Stimulated activated naive CD4-positive, alpha-beta T cell (primary cell): ENCODE measurements around the gene RPL6.

Source experiments
- DNase-seq, 6 experiments: peaks; one replicate each; lab custom pipeline; 2025; lab: John Stamatoyannopoulos, UW

Gene RPL6

DNA sequence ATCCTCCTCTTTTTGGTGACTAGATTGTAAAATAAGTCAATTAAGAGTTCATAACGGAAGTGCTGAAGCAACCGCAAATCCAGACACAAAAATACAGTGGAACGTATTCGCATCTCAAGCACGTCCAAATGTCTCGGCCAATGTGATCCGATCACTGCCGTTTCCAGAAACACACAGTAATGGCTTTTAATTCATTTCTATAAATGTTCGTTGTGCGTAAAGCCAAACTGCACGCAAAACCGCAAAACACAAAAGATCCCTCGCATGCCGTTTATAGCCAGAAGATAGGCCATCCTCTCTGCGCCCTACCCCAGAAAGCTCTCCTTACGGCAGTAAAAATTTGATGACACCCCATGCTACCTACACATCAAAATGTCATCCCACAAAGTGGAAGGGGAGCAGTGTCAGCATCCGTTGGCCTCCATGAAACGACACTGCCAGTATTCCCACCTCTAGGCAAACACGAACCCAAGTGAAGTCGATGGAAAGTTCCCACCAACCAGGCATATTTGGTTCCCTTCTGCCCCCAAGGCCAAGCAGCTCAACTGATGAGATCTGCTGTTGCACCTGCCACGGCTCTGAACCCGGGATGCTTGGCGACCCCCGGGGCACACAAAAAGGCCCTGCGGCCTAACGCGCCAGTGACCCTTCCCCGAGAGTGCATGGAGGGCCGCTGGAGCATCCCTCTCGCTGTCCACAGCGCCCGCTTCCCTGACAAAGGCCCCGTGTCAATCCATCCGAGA is 28.6 kb downstream of the RPL6 start:
- DNase-seq: no peak

DNA sequence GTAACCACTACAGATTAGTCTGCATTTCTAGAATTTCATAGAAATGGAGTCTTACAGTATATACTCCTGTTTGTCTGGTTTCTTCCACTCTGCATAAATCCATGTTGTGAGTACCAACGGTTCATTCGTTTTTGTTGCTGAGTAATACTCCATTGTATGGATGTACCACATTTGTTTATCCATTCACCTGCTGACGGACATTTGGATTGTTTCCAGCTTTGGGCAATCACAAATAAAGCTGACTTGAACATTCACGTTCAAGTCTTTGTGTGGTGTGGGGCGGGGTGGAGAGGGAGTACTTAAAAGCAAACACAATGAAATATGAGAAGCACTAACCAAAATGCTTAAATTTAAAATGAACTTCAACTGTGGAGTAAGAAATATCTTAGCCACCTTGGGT is 34.3 kb downstream of the RPL6 start:
- no peak for DNase-seq

DNA sequence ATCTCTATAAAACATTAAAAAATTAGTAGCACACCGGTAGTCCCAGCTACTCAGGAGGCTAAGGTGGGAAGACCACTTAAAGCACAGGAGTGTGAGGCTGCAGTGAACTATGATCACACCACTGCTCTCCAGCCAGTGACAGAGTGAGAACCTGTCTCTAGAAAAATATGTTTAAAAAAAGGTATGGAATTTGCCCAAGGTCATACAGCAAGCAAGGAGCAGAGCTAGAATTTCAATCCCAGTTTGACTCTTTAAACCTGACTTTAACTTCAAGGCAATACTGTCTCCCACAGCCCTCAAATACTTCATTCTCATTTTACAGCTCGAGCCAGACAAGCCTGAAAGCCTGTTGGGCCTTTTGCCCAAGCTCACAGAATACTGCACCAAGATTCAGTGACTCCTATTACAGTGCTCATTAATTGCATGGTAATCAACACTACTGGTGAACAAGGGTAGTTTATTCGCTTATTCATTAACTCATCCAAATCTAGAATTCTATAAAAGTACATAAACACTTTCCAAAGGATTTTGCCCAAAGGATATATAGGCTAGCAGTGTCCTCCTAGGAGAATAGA is 35.2 kb downstream of the RPL6 start:
- no peak for DNase-seq

DNA sequence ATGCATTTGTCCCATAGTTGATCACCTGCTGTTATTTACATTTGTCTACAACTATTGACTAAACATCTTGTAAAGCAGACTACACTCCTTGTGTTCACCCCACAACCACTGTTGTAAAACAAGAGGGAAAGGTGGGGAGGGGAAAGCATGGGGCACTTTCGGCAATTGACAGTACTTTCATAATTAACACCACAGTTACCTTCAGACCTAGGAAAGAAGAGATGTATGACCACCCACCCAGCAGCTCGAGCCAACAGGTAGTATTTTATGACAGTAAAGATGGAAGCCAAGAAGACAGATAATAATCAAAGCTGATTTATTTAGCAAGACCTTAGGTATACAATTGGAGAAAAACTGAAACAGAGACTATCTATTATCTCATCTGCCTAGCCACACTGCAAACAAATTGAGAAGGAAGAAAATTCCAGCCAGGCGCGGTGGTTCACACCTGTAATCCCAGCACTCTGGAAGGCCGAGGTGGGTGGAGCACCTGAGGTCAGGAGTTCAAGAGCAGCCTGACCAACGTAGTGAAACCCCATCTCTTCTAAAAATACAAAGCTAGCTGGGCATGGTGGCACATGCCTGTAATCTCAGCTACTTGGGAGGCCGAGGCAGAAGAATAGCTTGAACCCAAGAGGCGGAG is 38.4 kb downstream of the RPL6 start:
- no peak for DNase-seq

DNA sequence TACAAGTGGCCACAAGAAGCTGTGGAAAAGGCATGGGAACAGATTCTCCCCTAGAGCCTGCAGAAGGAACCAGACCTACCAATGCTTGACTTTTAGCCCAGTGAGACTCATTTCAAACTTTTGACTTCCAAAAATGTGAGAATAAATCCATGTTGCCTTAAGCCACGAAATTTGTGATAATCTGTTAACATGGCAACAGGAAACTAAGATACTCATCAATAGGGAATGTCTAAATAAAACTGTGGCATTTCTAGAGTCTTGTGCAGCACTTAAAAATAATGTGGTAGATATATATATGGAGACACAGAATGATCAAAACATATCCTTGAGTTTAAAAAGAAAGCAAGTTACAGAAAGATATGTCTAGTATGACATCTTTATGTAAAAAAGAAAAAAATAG is 39.2 kb downstream of the RPL6 start:
- DNase-seq: no peak

DNA sequence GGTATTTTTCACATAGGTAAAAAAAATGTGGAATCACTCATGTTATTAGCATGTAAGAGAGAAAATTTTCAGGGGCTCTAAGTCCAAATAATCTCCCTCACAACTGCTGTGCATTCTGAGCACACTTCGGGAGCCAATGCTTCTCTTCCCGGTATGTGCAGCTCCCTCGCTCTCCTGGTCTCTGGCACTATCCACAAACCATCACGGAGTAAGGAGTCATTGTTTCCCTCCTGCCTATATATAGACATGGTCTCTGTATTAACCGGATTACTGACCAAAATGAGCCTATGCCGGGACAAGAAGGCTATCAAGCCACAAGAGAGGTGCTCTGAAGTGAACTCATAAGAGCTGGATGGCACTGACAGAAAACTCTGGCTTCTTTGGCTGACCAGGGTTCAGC is 40.5 kb downstream of the RPL6 start:
- DNase-seq: no peak

DNA sequence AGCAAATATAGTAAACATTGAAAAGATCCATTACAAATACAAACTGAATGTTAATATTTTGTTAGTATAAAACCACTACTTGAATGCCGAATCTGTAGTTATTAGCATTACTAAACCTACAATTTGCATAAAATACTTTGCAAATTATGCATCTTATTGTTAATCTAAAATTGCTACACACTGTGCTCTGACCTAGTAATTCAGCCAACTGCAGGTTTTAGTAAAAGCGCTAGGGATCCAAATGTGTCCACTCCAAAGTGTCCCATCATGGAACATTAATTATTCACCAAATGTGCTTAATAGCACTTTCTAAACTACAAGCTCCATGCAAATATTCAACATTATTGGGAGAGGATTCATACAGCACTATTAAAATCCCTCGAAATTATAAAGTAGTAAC is 41.4 kb downstream of the RPL6 start:
- DNase-seq: no peak

DNA sequence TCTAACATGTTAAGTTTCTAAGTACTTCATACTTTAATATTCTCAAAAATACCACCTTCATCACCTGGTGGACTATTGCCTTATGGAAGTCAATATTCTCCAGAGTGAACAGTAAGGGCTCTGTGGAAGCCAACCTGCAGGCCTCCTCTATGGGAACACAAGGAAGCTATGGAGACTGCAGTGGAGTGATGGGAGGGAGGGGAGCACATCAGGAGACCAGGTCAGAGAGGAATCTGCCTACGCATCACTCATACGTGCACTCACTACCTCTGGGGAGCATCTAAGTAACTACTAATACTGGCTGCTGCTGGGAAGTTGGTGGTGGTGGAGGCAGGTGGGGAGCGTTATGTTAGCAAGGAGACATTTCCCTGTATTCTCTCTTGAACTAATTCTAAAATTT is 47.1 kb downstream of the RPL6 start:
- DNase-seq: no peak

DNA sequence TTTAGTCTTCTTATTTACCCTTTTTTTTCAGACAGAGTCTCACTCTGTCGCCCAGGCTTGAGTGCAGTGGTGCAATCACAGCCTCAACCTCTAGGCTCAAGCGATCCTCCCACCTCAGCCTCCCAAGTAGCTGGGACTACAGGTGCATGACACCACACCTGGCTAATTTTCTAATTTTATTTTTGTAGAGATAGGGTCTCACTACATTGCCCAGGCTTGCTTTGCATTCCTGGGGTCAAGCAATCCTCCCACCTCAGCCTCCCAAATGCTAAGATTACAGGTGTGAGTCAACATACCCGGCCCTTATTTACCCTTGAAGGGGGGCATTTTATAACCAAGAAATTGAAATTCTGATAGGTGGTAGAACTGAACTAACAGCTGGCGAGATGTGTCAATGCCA is 48.1 kb downstream of the RPL6 start:
- DNase-seq: no peak

DNA sequence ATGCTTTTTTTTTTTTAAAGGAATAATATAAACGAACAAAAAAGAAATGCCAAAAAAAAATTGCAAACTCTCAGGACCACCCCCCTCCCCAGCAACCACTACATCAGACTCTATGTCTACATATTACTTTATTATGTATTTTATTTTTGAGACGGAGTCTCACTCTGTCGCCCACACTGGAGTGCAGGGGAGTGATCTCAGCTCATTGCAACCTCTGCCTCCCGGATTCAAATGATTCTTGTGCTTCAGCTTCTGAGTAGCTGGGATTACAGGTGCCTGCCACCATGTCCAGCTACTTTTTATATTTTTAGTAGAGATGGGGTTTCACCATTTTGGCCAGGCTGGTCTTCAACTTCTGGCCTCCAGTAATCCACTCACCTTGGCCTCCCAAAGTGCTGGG is 50.1 kb downstream of the RPL6 start:
- no peak for DNase-seq

DNA sequence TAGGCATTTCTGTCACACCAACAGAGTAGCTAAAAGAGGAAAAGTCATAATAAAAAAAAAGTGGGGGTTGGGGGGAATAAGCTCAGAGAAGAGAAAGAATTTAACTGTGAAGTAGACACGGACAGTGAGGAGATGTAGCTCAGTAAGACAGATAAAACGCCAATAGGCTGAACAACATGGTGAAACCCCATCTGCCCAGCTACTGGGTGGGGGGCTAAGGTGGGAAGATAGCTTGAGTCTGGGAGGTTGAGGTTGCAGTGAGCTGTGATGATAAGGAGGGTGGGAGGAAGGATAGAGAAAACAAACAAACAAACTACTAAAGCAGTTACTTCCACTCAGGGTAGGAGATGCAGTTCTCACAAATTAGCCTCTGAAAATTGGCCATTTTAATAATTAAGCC is 52.2 kb downstream of the RPL6 start:
- no peak for DNase-seq
